GM12872 (cell line): Measurements from ENCODE around the gene TTC17.
A peak's percentile ranks its signal among the peaks of the same experiment; 100 is the strongest.

Experiments
- TF ChIP-seq, protein P1 (sequence below): IDR thresholded peaks from 3 replicates; pipeline ENCODE4 v1.5.1; 2011; ENCODE audit warnings: low read depth, mild to moderate bottlenecking, low read length, moderate library complexity; ENCODE audit not compliant: insufficient read depth

The TTC17 gene

GRCh38 chr11:43503417-43503816, 144.7 kb downstream of the TTC17 start:
- TF ChIP-seq, protein P1, sequence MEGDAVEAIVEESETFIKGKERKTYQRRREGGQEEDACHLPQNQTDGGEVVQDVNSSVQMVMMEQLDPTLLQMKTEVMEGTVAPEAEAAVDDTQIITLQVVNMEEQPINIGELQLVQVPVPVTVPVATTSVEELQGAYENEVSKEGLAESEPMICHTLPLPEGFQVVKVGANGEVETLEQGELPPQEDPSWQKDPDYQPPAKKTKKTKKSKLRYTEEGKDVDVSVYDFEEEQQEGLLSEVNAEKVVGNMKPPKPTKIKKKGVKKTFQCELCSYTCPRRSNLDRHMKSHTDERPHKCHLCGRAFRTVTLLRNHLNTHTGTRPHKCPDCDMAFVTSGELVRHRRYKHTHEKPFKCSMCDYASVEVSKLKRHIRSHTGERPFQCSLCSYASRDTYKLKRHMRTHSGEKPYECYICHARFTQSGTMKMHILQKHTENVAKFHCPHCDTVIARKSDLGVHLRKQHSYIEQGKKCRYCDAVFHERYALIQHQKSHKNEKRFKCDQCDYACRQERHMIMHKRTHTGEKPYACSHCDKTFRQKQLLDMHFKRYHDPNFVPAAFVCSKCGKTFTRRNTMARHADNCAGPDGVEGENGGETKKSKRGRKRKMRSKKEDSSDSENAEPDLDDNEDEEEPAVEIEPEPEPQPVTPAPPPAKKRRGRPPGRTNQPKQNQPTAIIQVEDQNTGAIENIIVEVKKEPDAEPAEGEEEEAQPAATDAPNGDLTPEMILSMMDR = peak; percentile 13; the same call in 1 of the 3 replicates

- TF ChIP-seq, protein P1 = peak; percentile 39; the same call in 2 of the 3 replicates
Measured at GRCh38 chr11:43504316-43504950, 145.7 kb downstream of the TTC17 start.

DNA sequence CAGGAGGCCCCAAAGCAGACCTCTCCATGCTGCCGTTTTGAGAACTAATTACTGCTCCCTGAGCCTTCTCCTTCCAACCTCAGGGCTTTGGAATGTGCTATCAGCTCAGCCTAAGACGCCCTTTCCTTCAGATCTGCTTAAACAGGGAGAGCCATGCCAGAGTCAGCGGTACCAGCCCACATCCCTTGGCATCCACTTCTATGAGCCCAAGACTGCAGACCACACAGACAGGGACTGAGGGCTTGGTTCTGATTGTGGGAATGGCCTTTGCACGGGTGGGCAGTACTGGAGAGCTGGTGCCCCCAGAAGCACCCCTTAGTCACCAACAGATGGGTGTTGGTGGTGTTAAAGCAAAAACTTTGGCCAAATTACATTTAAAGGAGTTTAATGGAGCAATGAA, 146.5 kb downstream of the TTC17 start:
- TF ChIP-seq, protein P1 = no peak

DNA sequence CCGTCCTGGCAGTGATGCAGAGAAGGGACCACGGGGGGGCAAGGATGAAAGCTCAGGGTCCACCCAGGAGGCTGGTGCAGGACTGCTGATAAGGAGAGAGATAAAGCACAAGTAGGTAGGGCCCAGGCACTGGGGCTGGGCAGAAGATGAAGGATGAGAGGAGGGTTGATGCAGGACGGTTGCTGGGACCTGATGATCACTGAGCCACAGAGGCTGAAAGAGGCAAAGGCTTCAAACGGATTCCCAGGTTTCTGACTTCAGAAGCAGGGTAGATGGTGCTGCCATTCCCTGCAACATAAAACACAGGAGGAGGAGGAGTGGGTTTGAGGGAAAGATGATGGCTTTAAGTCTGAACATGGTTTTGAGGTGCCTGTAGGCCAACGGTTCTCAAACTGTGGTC, 148.5 kb downstream of the TTC17 start:
- TF ChIP-seq, protein P1 = no peak

- TF ChIP-seq, protein P1 = no peak
Measured at GRCh38 chr11:43508511-43508918, 149.8 kb downstream of the TTC17 start.

GRCh38 chr11:43511959-43512358, 153.2 kb downstream of the TTC17 start:
- TF ChIP-seq, protein P1 = no peak

GRCh38 chr11:43515090-43515489, 156.4 kb downstream of the TTC17 start:
- TF ChIP-seq, protein P1 = peak; percentile 34; the same call in 2 of the 3 replicates
